ENCODE data around the gene EMC8. TPM values are rescaled to one million over a fixed set of nuclear protein-coding genes. Genes with fewer than 3 reads are reported as not detected.

The EMC8 gene
- total and polyA plus RNA-seq, 10 of the 15 experiments (the other 5 are each of a cell fraction or from before 2014, with no cell fraction given): 7.8 to 62.0 (median 33.5) TPM

GRCh38 chr16:85825326-85825725 lies 26.0 kb upstream of the EMC8 start:
- no peaks in the 10 kb centered on the region for H3K27me3 ChIP-seq (replicated peaks in 1 of 2; ENCODE audit: control insufficient read depth in 2 of 2, insufficient read depth in 2 of 2, low read length in 1 of 2)
- TF ChIP-seq ESRRA (IDR thresholded peaks at IDR 0.05; ENCODE audit: low read length): no peak
- no peak for TF ChIP-seq MLLT1 (IDR thresholded peaks at IDR 0.05)
- TF ChIP-seq ZNF592 (IDR thresholded peaks at IDR 0.05): no peak
- TF ChIP-seq RBBP5 (conservative IDR thresholded peaks at IDR 0.05): no peak
- no peak for TF ChIP-seq SUPT20H (IDR thresholded peaks at IDR 0.05; ENCODE audit: borderline replicate concordance, control insufficient read depth, low read depth, low read length)
- TF ChIP-seq SMC3 (IDR thresholded peaks at IDR 0.05; ENCODE audit: borderline replicate concordance, low read length): peak; percentile 22; the same call in 1 of the 2 replicates
- no peak for TF ChIP-seq EZH2 (IDR thresholded peaks at IDR 0.05; ENCODE audit: borderline replicate concordance, control insufficient read depth, low read depth, low read length)
- no peak for TF ChIP-seq MAX (IDR thresholded peaks at IDR 0.05; ENCODE audit: low read depth, low read length)
- TF ChIP-seq CTCF (IDR thresholded peaks at IDR 0.05 in 2 of 3, conservative IDR thresholded peaks at IDR 0.05 in 1 of 3; ENCODE audit: control insufficient read depth in 2 of 3, extremely low read depth in 1 of 3, insufficient read depth in 1 of 3, low read depth in 3 of 3, low read length in 3 of 3): peak; percentile 23 to 29 (median 26); a peak in 4 of 6 replicates
- no peak overlapping the region for H2AFZ ChIP-seq (ENCODE audit: control insufficient read depth, low read depth, low read length)
- ChIA-PET POLR2A (interaction anchor here (1.0 kb wide), 1 partner anchor 77 kb away, joined by 7 read pairs; no protein-coding TSS in a partner anchor), CTCF (interaction anchor here (1.0 to 9.6 kb wide), 5 partner anchors 9 to 190 kb away, joined by 3 to 345 read pairs (median 295); partner anchors contain the start of gene IRF8), SMC1A (ENCODE audit: uncharacterized antibody, unreplicated experiment) (interaction anchor here (1.3 to 8.3 kb wide), 3 partner anchors 72 to 191 kb away, joined by 6 to 229 read pairs (median 187); partner anchors contain the start of gene IRF8), RAD21 (ENCODE audit: unreplicated experiment) (interaction anchor here (1.0 to 9.6 kb wide), 2 partner anchors 73 to 164 kb away, joined by 3 to 211 read pairs; partner anchors contain the start of gene IRF8)
- H3K36me3 ChIP-seq (ENCODE audit: control insufficient read depth in 2 of 2, insufficient read depth in 2 of 2, low read length in 1 of 2): no peaks in the 10 kb centered on the region
- intact Hi-C loops (cut with micrococcal nuclease; ENCODE audit: unreplicated experiment): no loop called here
- 47% methylated on average over 9 of the region's 9 CpGs for WGBS (ENCODE audit: insufficient coverage, insufficient replicate concordance, low lambda C conversion rate, missing lambda C conversion rate)
- no TSS peak for BruUV-seq (replicated peaks)
- DNase-seq (ENCODE audit: low read depth, low spot score) (no peak), FAIRE-seq (no peak), ATAC-seq (peak; percentile 16; the same call in 2 of the 3 replicates)
- H3K79me2 ChIP-seq (ENCODE audit: control insufficient read depth, insufficient read depth, low read length): no peaks in the 10 kb centered on the region
- H3K27ac ChIP-seq (ENCODE audit: control insufficient read depth, insufficient read depth): no peak overlapping the region
- no peak overlapping the region for H3K9ac ChIP-seq (ENCODE audit: control insufficient read depth, insufficient read depth, low read length)
- in situ Hi-C loops (cut with MboI): no loop called here
- H3K4me3 ChIP-seq: no peak overlapping the region
- H3K4me1 ChIP-seq (ENCODE audit: control insufficient read depth, insufficient read depth, low read length): peaks cover 21% of the 10 kb centered on the region
- H3K4me2 ChIP-seq (ENCODE audit: control insufficient read depth, insufficient read depth): no peak overlapping the region
- H3K9me3 ChIP-seq (replicated peaks; ENCODE audit: control insufficient read depth, insufficient read depth, low read length): no peaks in the 10 kb centered on the region
- H4K20me1 ChIP-seq (ENCODE audit: control insufficient read depth, insufficient read depth): no peaks in the 10 kb centered on the region

Measured in GM12878 (cell line).